NCI-H2107 (cell line): ENCODE results near the gene SLC7A4.
"Not testable (repeated sequence)": the region's sequence is repeated elsewhere in the genome, so short reads cannot be mapped to it uniquely, and the experiment has no call there.

Experiments
- DNase-seq: peaks from one replicate; lab custom pipeline; 2025; lab: John Stamatoyannopoulos, UW

Gene SLC7A4

GRCh38 chr22:21041937-21042336 lies 9.6 kb upstream of the SLC7A4 start:
- DNase-seq: no peak

GRCh38 chr22:21039158-21039557 lies 6.8 kb upstream of the SLC7A4 start:
- not testable (repeated sequence) for DNase-seq

- no peak for DNase-seq
Measured at GRCh38 chr22:21038405-21038804, 6.0 kb upstream of the SLC7A4 start.

GRCh38 chr22:21034989-21035388 lies 2.6 kb upstream of the SLC7A4 start:
- no peak for DNase-seq

- DNase-seq: no peak
Measured at GRCh38 chr22:21033895-21034294, 1.5 kb upstream of the SLC7A4 start.

- DNase-seq: no peak
Measured at GRCh38 chr22:21032868-21033688, 717 bp upstream of the SLC7A4 start.

- no peak for DNase-seq
Measured at GRCh38 chr22:21031545-21032036, 770 bp downstream of the SLC7A4 start.

- no peak for DNase-seq
Measured at GRCh38 chr22:21030621-21031544, 1.5 kb downstream of the SLC7A4 start.

GRCh38 chr22:21030032-21030431 lies 2.3 kb downstream of the SLC7A4 start:
- DNase-seq: no peak

- DNase-seq: no peak
Measured at GRCh38 chr22:21029486-21030025, 2.8 kb downstream of the SLC7A4 start.

- DNase-seq: no peak
Measured at GRCh38 chr22:21028277-21029251, 3.8 kb downstream of the SLC7A4 start.

GRCh38 chr22:21026783-21027692 lies 5.3 kb downstream of the SLC7A4 start:
- no peak for DNase-seq

GRCh38 chr22:21025763-21026755 lies 6.3 kb downstream of the SLC7A4 start:
- no peak for DNase-seq

- no peak for DNase-seq
Measured at GRCh38 chr22:21025266-21025665, 7.1 kb downstream of the SLC7A4 start.

GRCh38 chr22:21022955-21023614 lies 9.3 kb downstream of the SLC7A4 start:
- no peak for DNase-seq

- no peak for DNase-seq
Measured at GRCh38 chr22:21022507-21022906, 9.9 kb downstream of the SLC7A4 start.

- no peak for DNase-seq
Measured at GRCh38 chr22:21020802-21021429, 11.4 kb downstream of the SLC7A4 start.

GRCh38 chr22:21018314-21018713 lies 14.0 kb downstream of the SLC7A4 start:
- DNase-seq: no peak
